Progenitor cell of endocrine pancreas (in vitro differentiated cells): ENCODE results near the gene SMIM5. TPM values are rescaled to one million over a fixed set of nuclear protein-coding genes. Genes with fewer than 3 reads are reported as not detected.

Experiments used
- DNase-seq: peaks from one replicate; pipeline ENCODE4 v3.0.0; 2021; ENCODE audit warnings: low spot score; ENCODE audit not compliant: unreplicated experiment
- H3K27ac Mint-ChIP-seq: 2 replicates; pipeline ENCODE4 v1.8.0; 2021; ENCODE audit warnings: mild to moderate bottlenecking, moderate library complexity, mixed read lengths
- H3K27me3 Mint-ChIP-seq: 2 replicates; pipeline ENCODE4 v1.8.0; 2021; ENCODE audit warnings: mixed read lengths
- H3K36me3 Mint-ChIP-seq: 2 replicates; pipeline ENCODE4 v1.8.0; 2022; ENCODE audit warnings: mixed read lengths; ENCODE audit not compliant: insufficient read depth
- H3K4me1 Mint-ChIP-seq: 2 replicates; pipeline ENCODE4 v1.8.0; 2021; ENCODE audit warnings: low read depth, mixed read lengths
- H3K4me3 Mint-ChIP-seq: 2 replicates; pipeline ENCODE4 v1.8.0; 2021; ENCODE audit warnings: low read depth, mild to moderate bottlenecking, moderate library complexity, mixed read lengths
- H3K9me3 Mint-ChIP-seq: 2 replicates; pipeline ENCODE4 v1.8.0; 2021; ENCODE audit warnings: low read depth, mixed read lengths
- total RNA-seq: library from RNA; stranded (reverse); gene quantifications from 2 replicates; pipeline ENCODE4 v1.2.1, GENCODE V29; 2021
- TF ChIP-seq, protein P1 (sequence below): fragments of 200-600 bp; sonication (generic); IDR thresholded peaks from one replicate; pipeline ENCODE4 v1.5.0; 2021; ENCODE audit warnings: antibody characterized with exemption, mild to moderate bottlenecking; ENCODE audit not compliant: unreplicated experiment

The SMIM5 gene
- total RNA-seq, 1 donor from 2014 or later: 4.4 TPM

DNA sequence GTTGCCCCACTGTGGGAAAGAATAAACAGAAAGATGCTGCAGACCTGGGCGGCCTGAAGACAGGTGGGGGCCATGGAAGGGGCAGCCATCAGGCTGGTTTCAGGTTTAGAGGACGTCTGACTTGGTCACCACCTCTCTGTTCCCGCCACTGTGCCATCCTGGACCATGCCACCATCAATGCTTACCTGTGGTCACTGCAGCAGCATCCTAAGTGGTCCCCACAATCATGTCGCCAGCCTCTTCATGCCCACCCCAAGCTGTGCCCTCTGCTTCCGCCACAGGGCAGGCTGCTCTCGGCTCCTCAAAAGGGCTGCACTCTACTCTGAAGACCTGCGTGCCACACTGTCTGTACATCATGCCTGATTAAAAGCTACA is 10.4 kb downstream of the SMIM5 start:
- TF ChIP-seq, protein P1, sequence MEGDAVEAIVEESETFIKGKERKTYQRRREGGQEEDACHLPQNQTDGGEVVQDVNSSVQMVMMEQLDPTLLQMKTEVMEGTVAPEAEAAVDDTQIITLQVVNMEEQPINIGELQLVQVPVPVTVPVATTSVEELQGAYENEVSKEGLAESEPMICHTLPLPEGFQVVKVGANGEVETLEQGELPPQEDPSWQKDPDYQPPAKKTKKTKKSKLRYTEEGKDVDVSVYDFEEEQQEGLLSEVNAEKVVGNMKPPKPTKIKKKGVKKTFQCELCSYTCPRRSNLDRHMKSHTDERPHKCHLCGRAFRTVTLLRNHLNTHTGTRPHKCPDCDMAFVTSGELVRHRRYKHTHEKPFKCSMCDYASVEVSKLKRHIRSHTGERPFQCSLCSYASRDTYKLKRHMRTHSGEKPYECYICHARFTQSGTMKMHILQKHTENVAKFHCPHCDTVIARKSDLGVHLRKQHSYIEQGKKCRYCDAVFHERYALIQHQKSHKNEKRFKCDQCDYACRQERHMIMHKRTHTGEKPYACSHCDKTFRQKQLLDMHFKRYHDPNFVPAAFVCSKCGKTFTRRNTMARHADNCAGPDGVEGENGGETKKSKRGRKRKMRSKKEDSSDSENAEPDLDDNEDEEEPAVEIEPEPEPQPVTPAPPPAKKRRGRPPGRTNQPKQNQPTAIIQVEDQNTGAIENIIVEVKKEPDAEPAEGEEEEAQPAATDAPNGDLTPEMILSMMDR: no peak
- Mint-ChIP-seq H3K27ac (peak overlapping the region; percentile 59), H3K4me3 (no peak overlapping the region), H3K27me3 (no peaks in the 10 kb centered on the region), H3K4me1 (peaks cover 35% of the 10 kb centered on the region), H3K36me3 (peaks cover 2% of the 10 kb centered on the region), H3K9me3 (no peaks in the 10 kb centered on the region)
- DNase-seq: no peak

DNA sequence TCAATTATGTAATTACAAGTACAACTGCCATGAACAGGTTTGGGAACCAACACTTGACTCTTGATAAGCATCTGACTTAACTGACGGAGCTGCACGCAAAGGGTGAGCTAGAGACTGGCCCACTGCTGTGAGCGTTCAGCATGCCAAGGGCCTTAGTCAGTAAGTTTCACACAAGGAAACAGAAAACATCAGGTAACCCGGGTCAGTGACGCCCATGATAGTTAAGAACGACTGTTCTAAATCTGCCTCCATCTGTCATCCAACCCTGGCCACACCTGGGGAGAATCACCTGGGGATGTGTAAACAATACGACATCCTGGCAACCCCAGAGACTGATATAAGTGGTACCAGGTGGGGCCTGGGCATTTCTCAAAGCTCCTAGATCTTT is 12.3 kb downstream of the SMIM5 start:
- peak overlapping the region; percentile 72 for H3K4me3 Mint-ChIP-seq
- TF ChIP-seq, protein P1: no peak
- no peaks in the 10 kb centered on the region for H3K27me3 Mint-ChIP-seq
- no peaks in the 10 kb centered on the region for H3K9me3 Mint-ChIP-seq
- H3K36me3 Mint-ChIP-seq: peaks cover 12% of the 10 kb centered on the region
- H3K4me1 Mint-ChIP-seq: peaks cover 34% of the 10 kb centered on the region
- no peak for DNase-seq
- peak overlapping the region; percentile 100 for H3K27ac Mint-ChIP-seq

DNA sequence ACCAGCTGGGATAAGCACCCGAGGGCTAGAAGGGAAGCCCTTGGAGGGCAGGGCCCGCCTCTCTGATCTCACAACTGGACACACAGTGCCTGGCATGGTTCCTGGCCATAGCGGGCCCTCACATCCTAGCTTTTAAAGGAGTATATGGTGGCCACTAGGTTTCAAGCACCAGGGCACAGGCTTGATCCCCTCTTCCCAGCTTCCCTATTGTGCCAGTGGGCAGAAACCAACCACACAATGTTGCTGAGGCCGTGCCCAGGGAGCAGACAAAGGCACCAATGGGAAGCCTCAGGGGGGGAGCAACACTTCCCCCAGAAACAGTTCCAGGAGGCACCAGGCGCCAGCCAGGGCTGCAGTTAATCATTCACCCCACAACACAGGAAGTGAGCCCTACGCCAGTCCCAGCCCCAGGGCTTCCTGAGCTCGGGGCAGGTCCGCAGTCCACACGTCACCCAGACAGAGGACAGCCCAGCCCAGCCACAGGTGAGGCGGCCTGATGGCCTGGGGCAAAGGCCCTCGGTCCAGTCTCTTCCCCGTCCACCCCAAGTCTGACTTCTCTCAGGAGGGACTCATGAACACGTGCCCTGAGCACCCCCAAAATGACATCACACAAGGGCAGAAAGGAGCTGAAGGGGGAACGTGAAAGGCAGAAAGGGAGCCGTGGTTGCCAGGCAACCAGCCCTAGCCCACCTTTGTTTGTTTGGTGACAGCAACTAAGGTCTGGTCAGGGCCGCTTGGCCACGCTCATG is 12.8 kb downstream of the SMIM5 start:
- peaks cover 34% of the 10 kb centered on the region for H3K4me1 Mint-ChIP-seq
- H3K9me3 Mint-ChIP-seq: no peaks in the 10 kb centered on the region
- peaks cover 15% of the 10 kb centered on the region for H3K36me3 Mint-ChIP-seq
- H3K4me3 Mint-ChIP-seq: peak overlapping the region; percentile 72
- TF ChIP-seq, protein P1: no peak
- H3K27ac Mint-ChIP-seq: peak overlapping the region; percentile 100
- no peaks in the 10 kb centered on the region for H3K27me3 Mint-ChIP-seq
- peak; percentile 79 for DNase-seq

DNA sequence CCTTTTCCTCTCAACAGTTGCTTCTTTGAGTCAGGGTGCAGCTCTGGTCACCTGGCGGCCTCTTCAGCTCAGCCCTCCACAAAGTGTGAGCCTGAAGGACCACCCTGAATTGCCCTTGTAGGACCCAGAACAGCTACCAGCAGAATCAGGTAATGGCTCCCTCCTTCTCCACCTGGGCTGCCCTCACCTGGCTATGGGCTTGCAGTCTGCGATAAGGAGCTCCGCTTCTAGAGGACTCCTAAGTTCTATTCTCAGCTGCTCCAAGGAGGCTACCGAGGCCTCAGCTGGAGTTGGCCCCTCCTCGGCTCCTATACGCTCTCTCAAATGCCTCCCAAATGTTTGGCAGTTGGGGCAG is 13.4 kb downstream of the SMIM5 start:
- H3K9me3 Mint-ChIP-seq: no peaks in the 10 kb centered on the region
- TF ChIP-seq, protein P1: no peak
- peaks cover 16% of the 10 kb centered on the region for H3K36me3 Mint-ChIP-seq
- peaks cover 34% of the 10 kb centered on the region for H3K4me1 Mint-ChIP-seq
- no peaks in the 10 kb centered on the region for H3K27me3 Mint-ChIP-seq
- peak overlapping the region; percentile 100 for H3K27ac Mint-ChIP-seq
- peak overlapping the region; percentile 72 for H3K4me3 Mint-ChIP-seq
- no peak for DNase-seq

DNA sequence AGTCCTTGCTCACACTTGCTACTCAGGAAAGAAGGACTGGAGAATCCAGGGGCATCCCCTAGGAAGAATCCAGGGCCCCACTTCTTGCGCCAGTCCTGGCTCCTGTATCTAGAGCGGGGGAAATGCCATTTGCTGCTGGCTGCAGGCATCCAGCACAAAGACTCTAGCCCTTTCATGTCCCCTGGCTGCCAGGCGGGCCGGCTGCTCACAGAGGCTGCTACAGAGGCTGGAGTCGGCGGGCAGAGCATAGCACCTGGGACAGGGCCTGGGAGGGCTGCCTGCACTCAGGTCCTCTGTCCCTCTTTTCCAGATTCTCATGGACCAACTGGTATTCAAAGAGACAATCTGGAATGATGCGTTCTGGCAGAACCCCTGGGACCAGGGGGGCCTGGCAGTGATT is 13.8 kb downstream of the SMIM5 start:
- Mint-ChIP-seq H3K4me1 (peaks cover 34% of the 10 kb centered on the region), H3K4me3 (peak overlapping the region; percentile 72), H3K27me3 (no peaks in the 10 kb centered on the region), H3K27ac (peak overlapping the region; percentile 100), H3K36me3 (peaks cover 16% of the 10 kb centered on the region), H3K9me3 (no peaks in the 10 kb centered on the region)
- no peak for DNase-seq
- TF ChIP-seq, protein P1: no peak
